GM19025 (cell line): ENCODE results near the gene HAUS6.
"Not testable (repeated sequence)": the region's sequence is repeated elsewhere in the genome, so short reads cannot be mapped to it uniquely, and the experiment has no call there.

ENCODE experiments used
- ATAC-seq: cut with Tn5 transposase; IDR thresholded peaks from one replicate; pipeline ENCODE4 v1.9.1; 2021; ENCODE audit warnings: mild to moderate bottlenecking, low read depth, moderate library complexity; ENCODE audit not compliant: unreplicated experiment

HAUS6 gene

DNA sequence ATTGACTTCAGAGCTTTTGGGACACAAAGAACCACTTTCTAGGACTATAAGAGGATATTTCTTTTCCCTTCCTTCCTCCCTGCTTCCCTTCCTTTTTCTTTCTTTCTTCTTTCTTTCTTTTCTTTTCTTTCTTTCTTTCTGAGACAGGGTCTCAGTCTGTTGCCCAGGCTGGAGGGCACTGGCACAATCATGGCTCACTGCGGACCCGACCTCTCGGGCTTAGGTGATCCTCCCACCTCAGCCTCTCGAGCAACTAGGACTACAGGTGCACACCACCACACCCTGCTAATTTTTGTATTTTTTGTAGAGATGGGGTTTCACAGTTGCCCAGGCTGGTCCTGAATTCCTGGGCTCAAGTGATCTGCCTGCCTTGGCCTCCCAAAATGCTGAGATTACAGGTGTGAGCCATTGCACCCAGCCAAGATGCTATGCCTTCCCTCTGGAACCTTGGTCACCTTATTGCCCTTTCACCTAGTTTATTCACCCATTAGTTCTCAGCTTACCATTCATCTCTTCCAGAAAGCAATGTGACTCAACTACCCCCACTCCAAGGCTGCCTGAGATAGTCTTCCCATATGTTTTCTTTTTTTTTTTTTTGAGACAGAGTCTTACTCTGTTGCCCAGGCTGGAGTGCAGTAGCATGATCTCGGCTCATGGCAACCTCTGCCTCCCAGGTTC is 14.5 kb upstream of the HAUS6 start:
- no peak for ATAC-seq

DNA sequence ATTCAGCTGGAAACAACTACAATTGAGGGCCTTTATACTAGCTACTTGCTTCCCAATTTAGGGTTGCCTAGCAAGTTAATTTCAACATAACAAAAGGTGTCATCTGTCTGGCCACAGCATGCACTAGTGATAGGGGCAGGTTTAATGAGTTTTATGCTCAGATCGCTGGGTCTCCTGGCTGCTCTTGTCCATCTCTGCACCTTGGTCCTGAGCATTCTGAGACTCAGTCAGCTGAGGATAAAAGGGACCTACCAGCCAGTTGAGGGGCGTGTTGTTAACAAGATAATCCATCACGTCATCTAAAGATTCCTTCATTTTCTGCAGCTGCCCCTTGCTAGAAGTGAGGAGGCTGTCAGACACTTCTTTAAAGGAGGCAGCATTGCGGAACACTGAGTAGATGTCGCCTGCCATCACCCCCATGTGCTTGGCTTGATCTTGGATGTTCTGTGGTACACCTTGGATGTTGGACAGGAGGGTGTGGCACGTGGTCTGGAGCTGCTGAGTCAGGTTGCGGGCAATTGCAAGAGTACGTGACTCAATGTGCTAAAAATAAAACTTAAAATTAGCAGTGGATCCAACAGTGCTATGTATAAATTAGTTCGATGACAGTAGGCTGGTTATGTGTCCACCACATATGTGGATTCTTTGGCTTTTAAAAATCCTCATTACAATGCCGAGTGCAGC is 13.5 kb upstream of the HAUS6 start:
- no peak for ATAC-seq

DNA sequence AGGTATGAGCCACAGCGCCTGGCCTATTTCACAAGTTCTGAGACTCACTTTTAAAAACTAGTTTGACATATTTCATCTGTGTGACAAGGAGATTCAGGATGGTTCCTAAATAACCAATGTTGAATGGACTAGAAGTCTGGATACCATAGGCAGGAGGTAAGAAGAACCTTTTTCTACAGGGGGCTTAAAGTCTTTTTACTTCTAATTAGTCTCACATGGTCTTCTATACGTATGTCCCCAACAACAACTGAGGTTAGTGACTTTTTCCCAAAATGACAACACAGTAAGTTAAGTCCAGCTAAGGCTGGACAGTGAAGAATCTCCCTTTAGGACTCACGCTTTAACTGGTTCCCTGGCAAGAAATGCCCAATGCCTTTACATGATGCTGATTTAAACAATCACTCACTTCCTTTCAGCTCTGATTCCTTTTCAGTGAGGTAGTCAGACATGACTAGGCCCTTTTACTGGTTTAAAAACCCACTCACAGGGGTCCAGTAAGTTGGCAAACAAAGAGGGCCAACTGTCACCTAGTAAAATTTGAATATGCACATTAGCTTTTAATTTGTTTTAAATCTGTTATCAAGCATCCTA is 12.1 kb upstream of the HAUS6 start:
- ATAC-seq = no peak

DNA sequence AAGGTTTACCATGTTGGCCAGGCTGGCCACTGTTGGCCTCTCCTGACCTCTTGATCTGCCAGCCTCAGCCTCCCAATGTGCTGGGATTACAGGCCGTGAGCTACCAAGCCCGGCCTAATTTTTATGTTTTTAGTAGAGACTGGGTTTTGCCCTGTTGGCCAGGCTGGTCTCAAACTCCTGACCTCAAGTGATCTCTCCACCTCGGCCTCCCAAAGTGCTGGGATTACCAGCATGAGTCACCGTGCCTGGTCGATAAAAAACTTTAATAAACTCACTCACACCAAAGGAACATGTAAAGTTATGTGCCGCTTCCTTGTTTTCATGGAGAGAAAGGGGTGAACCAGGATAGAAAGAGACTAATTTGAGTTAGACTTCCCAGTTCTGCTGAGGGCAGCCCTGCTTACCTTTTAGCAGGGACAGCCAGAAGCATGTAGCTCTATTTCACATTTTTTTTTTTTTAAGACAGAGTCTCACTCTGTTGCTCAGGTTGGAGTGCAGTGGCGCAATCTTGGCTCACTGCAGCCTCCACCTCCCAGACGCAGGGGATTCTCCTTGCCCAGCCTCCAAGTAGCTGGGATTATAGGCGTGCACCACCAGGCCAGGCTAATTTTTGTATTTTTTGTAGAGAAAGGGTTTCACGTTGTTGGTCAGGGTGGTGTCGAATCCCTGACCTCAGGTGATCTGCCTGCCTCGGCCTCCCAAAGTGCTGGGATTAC is 11.4 kb upstream of the HAUS6 start:
- ATAC-seq = no peak

DNA sequence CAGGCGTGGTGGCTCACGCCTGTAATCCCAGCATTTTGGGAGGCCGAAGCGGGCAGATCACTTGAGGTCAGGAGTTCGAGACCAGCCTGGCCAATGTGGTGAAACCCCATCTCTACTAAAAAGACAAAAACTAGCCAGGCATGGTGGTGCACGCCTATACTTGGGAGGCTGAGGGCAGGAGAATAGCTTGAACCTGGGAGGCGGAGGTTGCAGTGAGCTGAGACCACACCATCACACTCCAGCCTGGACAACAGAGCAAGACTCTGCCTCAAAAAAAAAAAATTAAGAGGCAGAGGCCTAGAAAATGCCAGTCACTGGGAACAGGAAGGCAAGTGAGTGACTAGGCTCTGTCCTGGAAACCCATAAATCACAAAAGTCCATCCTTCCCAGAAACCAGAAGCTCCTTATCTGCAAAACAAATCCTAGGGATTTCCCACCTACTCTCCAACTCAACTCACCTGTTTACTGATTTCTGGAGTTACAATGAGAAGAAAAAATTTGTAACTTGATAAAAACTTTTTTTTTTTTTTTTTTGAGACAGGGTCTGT is 10.4 kb upstream of the HAUS6 start:
- ATAC-seq = not testable (repeated sequence)

DNA sequence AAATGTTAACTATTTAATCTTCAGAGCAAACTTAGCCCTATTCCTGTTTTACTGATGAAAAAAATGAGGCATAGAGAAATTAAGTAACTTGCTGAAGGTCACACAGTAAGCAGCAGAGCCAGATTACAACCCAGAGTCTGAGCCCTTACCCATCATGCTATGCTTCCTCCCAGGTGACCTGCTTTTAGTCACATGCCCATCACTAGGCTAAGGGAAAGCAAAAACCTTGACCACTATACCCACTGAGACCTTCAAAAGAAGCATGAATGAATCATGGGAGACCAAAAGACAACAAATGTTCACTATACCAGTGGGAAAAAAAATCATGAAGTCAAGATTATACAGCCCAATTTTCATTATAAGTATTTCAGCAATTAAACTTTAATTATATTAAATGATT is 5.3 kb upstream of the HAUS6 start:
- no peak for ATAC-seq

DNA sequence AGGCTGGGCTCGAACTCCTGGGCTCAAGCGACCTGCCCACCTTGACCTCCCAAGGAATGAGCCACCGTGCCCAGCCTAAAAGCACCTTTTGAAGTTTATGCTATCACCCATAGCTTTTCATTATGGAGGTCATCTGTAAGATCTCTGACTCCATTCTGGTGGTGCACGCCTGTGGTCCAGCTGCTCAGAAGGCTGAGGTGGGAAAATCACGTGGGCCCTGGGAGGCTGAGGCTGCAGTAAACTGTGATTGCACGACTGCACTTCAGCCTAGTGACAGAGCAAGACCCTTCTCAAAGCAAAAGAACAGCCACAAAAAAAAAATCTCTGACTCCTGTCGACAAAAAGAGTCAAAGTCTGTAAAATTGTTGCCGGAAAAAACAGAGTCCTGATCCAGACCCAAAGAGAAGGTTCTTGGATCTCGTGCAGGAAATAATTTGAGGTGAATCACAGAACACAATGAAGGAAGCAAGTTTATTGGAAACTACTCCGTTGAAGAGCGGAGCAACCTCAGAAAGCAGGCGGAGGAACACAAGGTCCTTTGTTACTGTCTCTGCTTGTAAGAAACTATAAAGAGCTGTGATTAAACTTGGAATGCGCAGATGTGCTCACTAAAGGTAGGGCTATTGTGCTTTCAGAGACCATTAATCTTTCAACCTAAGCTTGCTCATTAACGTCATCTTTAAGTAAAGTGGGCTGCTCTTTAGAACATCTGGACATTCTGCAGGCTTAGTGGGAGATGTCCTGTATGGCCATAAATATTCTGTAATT is 2.0 kb upstream of the HAUS6 start:
- ATAC-seq = no peak

DNA sequence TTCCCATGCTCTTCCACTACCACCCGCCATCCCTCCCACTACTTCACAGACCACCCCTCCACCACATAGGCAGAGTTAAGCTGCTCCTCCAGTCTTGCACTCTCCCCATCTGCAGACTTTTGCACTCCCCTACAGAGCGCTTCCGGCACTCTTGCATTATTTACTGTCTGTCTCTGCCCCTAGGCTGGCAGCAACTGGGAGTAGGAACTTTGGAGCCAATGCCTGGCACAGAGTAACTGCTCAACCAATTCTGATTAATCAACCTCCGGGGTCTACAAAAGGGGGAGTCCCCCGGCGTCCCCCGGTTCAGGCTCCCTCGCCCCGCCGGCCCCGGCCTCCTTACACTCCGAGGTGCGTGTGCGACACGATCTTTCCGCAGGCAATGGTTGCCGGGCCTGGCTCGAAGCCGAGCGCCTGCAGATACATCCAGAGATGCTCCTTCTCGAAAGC is 498 bp downstream of the HAUS6 start:
- ATAC-seq = peak; percentile 8

DNA sequence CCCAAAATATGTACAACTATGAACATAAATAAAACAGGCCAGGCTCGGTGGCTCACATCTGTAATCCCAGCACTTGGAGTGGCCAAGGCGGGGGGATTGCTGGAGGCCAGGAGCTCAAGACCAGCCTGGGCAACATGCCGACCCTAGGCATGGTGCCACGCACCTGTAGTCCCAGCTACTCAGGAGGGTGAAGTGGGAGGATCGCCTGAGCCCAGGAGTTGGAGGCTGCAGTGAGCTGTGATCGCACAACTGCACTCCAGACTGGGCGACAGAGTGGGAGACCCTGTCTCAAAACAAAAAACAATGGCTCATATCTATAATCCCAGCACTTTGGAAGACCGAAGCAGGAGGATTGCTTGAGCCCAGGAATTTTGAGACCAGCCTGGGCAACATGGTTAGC is 1.5 kb downstream of the HAUS6 start:
- no peak for ATAC-seq

DNA sequence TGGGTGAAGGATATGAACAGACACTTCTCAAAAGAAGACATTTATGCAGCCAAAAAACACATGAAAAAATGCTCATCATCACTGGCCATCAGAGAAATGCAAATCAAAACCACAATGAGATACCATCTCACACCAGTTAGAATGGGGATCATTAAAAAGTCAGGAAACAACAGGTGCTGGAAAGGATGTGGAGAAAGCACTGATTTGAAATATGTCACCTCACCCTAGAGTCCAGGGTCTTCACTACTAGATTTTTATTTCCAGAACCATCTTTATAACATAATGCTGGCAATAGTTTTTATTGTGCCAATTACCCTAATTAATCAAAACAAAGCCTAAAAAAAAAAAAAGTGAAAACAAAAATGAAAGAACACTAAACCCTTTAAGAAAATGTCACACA is 5.3 kb downstream of the HAUS6 start:
- not testable (repeated sequence) for ATAC-seq

DNA sequence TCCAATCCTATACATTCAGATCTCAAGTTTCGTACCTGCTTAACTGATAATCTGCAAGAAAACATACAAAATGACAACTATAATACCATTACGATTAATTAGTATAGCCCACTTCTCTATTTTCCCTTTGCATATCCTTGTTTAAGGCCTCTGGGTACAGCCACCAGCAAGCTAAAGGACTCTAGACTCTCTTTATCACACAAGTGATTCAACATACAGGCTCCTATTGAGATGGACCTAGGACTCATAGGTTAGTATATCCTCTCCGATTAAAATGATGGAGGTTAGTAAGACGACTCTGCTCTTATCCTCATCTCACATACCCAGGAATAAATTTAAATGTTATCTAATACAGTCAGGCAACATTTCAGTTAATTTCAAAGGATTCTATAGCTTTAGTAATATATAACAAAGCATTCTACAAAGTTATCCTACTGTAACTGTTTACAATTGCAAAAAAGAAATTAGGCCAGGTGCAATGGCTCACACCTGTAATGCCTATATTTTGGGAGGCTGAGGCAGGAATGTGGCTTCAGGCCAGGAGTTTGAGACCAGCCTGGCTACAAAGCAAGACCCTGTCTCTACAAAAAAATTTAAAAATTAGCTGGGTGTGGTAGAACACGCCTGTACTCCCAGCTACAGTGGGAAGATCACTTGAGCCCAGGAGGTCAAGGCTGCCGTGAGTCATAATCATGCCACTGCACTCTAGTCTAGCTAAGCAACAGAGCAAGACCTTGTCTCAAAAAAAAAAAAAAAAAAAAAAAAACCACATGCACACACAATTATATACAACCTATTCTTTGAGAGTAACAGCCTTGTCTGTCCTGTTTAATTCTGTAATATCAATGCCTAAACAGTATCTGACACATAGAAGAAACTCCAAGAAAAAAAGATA is 15.4 kb downstream of the HAUS6 start:
- no peak for ATAC-seq

DNA sequence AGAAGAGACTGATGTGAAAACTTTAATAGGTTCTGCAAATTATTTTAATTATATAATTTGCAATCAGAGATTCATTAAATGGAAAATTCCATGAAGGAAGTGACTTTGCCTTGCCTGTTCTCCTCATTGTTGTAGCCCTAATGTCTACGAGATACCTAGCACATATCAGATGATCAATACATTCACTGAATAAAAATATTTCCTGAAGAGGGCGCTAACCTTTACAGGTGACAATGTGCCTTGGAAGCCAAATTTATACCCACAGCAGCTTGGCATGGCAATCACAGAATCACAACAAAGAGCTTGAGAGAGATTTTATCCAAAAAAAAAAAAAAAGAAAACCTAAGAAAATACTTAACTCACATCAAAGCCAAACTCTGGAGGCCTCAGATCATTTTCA is 17.4 kb downstream of the HAUS6 start:
- no peak for ATAC-seq

DNA sequence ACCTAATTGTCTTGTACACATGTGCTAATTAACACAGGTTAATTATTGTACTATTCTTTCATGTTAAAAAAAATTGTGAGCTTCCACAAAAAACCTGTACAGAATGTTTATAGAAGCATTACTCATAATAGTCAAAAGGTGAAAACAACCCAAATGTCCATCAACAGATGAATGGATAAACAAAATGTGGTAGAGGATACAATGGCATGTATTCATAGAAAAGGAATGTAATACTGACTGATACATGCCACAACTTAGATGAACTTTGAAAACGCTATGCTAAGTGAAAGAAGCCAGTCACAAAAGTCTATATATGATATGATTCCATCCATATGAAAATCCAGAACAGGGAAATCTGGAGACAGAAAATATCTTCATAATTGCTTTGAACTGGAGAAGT is 27.9 kb downstream of the HAUS6 start:
- no peak for ATAC-seq

DNA sequence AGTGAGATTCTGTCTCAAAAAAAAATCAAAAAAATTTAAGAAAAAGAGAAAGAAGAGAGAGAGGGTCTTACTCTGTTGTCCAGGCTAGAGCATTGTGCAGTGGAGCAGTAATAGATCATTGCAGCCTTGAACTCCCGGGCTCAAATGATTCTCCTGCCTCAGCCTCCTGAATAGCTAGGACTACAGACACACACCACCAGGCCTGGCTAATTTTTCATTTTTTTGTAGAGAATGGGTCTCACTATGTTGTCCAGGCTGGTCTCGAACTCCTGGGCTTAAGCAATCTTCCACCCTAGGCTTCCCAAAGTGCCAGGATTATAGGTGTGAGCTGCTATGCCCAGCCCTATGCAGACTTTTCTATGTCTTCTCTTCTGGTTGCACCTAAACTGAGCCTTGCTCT is 28.5 kb downstream of the HAUS6 start:
- ATAC-seq = no peak

DNA sequence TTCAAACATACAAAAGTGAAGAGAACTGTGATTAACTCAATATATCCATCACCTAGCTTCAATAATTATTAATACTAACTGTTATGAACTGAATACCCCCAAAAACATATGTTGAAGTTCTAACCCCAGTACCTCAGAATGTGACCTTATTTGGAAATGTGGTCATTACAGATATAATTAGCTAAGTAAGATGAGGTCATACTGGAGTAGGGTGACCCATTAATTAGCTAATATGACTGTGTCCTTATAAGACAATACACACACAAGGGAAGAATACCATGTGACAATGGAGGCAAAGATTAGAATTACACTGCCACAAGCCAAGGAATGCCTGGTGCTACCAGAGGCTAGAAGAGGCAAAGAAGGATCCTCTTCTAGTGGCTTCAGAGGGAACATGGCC is 45.7 kb downstream of the HAUS6 start:
- ATAC-seq = no peak

DNA sequence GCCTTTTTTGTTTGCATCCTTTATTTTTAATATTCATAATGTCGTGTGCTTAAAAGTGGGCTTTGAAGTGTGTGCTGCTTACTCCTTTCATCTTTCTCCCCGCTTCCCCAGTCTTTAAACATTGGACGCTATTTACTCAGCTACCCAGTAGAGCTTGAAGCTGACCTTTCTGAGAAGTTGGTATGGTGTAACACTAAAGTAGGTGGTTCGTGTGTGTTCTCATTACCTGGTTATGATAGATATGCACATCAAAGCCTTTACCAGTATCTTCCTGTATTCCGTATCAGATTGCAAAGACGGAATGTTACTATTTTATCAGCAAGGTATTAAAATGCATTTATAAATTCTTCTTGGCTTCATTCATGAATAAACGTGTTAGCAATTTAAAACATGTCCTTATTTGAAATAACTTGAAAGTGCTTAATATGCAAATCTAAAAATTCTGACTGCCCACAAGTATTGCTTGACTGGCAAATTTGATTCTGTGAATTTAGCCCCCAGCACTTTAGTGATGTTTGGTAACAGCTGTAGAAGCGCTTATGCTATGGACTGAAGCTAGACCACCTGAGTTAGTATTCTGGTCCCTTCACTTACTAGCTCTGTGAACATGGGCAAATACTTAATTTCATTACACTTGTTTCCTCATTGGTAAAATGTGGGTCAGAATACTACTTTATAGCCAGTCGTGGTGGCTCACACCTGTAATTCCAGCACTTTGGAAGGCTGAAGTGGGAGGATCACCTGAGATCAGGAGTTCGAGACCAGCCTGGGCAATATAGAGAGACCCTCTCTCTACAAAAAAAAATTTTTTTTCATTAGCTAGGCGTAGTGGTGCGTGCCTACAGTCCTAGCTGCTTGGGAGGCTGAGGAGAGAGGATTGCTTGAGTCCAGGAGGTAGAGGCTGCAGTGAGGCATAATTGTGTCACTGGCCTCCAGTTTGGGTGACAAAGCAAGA is 51.8 kb downstream of the HAUS6 start:
- ATAC-seq = no peak

DNA sequence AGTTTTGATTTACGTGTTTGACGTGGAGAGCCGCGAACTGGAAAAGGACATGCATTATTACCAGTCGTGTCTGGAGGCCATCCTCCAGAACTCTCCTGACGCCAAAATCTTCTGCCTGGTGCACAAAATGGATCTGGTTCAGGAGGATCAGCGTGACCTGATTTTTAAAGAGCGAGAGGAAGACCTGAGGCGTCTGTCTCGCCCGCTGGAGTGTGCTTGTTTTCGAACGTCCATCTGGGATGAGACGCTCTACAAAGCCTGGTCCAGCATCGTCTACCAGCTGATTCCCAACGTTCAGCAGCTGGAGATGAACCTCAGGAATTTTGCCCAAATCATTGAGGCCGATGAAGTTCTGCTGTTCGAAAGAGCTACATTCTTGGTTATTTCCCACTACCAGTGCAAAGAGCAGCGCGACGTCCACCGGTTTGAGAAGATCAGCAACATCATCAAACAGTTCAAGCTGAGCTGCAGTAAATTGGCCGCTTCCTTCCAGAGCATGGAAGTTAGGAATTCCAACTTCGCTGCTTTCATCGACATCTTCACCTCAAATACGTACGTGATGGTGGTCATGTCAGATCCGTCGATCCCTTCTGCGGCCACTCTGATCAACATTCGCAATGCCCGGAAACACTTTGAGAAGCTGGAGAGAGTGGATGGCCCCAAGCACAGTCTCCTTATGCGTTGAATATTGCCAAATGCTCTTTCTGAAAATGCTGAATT is 52.6 kb downstream of the HAUS6 start:
- no peak for ATAC-seq
